GM12872 (cell line): ENCODE data around the gene GANC.

ENCODE experiments used
- CTCF ChIP-seq: IDR thresholded peaks from 3 replicates; pipeline ENCODE4 v1.5.1; 2011; ENCODE audit warnings: low read depth, mild to moderate bottlenecking, low read length, moderate library complexity; ENCODE audit not compliant: insufficient read depth

The GANC gene

DNA sequence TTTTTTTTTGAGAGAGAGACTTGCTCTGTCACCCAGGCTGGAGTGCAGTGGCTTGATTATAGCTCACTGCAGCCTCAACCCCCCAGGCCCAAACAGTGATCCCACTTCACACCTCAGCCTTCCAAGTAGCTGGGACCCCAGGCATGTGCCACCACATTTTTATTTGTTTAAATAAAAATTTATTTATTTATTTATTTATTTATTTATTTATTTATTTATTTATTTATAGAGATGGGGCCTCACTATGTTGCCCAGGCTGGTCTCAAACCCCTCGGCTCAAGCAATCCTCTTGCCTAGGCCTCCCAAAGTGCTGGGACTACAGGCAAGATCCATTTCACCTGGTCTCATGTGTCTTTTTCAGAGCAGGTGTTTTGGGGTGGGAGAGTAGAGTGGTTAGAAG lies 101.8 kb downstream of the GANC start:
- no peak for TF ChIP-seq CTCF

- TF ChIP-seq CTCF, result no peak
These were observed 102.3 kb downstream of the GANC start for GRCh38 chr15:42375252-42375651.

DNA sequence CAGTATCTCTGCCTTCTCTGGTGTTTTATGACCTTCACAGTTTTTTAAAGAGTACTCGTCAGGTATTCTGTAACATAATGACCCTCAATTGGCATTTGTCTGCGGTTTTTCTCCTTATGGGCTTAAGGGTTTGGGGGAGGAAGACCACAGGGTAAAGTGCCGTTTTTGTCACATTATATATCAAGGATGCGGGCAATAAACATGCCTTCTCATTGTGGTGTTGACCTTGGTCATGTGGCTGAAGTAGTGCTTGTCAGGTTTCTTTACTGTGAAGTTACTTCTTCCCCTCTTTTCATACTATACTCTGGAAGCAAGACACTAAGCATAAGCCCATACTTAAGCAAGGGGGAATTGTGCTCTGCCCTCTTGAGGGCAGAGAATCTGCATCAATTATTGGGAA lies 102.9 kb downstream of the GANC start:
- TF ChIP-seq CTCF, result no peak

DNA sequence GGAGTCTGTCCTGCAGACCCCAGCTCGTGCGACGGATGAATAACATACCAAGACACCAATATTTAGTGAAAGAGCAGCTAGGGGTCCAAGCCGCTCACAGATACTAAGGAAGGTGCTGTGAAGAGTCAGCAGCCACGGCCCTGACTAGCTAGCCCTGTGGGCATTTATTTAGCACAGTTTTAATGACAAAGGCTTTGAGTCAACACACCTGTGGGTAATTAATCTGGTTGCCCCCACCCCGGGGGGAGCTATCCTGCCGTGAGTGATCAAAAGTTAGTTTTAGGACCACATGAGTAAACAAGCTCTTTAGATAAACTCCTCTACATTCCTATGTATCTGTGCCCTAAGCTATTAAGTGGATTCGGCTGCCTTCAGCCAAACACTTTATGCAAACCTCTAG lies 105.0 kb downstream of the GANC start:
- TF ChIP-seq CTCF, result no peak

- TF ChIP-seq CTCF, result no peak
These were observed 111.6 kb downstream of the GANC start for GRCh38 chr15:42384597-42384996.

DNA sequence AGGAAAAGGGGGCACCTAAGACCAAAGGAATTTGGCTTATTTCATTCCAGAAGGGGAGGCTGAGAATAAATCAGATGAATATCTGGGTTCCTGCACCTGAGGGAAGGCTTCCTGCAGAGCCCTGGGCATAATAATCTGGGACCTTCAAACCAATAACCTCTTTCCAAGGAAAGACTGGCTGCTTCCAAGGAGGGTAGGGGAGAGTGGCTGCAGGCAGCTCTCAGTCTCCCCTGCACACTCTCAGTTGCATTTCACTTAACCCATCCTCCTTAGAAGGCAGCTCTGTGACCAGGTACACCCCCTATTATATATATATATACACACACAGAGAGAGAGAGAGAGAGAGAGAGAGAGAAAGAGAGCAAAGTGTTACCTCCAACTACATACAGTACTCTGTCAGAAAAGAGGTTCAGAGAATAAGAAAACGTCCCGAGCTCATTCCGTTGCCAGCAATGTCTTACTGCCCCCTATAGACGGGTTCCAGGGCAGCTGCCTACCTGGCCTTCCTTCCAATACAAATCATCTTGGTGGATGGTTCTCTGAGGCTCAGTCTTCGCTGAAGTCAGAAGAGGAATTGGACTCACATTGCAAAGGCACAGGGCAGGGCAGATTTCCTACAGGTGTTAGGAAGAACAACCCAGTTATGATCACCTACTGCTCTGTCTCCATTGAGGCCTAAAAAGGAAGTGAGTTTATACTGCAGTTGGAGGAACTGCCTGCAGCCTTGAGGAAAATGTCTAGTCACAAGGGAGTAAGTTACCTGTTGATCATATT lies 112.4 kb downstream of the GANC start:
- TF ChIP-seq CTCF, result peak; percentile 81

GRCh38 chr15:42385980-42386700 lies 113.1 kb downstream of the GANC start:
- no peak for TF ChIP-seq CTCF
